ENCODE results near the gene IPP.

IPP gene

GRCh38 chr1:45785583-45785982 lies 35.1 kb upstream of the IPP start:
- no peak for TF ChIP-seq CTCF (conservative IDR thresholded peaks at IDR 0.05)
- TF ChIP-seq ZFX (IDR thresholded peaks at IDR 0.05) = no peak
- no peak overlapping the region for H3K27ac ChIP-seq

- no peak for TF ChIP-seq ZFX (IDR thresholded peaks at IDR 0.05)
- TF ChIP-seq CTCF (conservative IDR thresholded peaks at IDR 0.05) = no peak
- H3K27ac ChIP-seq = no peak overlapping the region
These were observed 25.3 kb upstream of the IPP start for GRCh38 chr1:45775794-45776193.

- no peak overlapping the region for H3K27ac ChIP-seq
- TF ChIP-seq ZFX (IDR thresholded peaks at IDR 0.05) (no peak), CTCF (conservative IDR thresholded peaks at IDR 0.05) (no peak)
These were observed 22.5 kb upstream of the IPP start for GRCh38 chr1:45772971-45773370.

GRCh38 chr1:45769261-45769932 lies 18.9 kb upstream of the IPP start:
- TF ChIP-seq CTCF (conservative IDR thresholded peaks at IDR 0.05) = no peak
- no peak for TF ChIP-seq ZFX (IDR thresholded peaks at IDR 0.05)
- H3K27ac ChIP-seq = no peak overlapping the region

- no peak overlapping the region for H3K27ac ChIP-seq
- no peak for TF ChIP-seq ZFX (IDR thresholded peaks at IDR 0.05)
- TF ChIP-seq CTCF (conservative IDR thresholded peaks at IDR 0.05) = no peak
These were observed 16.6 kb upstream of the IPP start for GRCh38 chr1:45767035-45767434.

GRCh38 chr1:45765999-45766792 lies 15.7 kb upstream of the IPP start:
- TF ChIP-seq ZFX (IDR thresholded peaks at IDR 0.05) (no peak), CTCF (conservative IDR thresholded peaks at IDR 0.05) (no peak)

GRCh38 chr1:45762291-45762690 lies 11.8 kb upstream of the IPP start:
- no peak overlapping the region for H3K27ac ChIP-seq
- no peak for TF ChIP-seq CTCF (conservative IDR thresholded peaks at IDR 0.05)
- no peak for TF ChIP-seq ZFX (IDR thresholded peaks at IDR 0.05)

More at GRCh38 chr1:45765999-45766792, 15.7 kb upstream of the IPP start:
- no peak overlapping the region for H3K27ac ChIP-seq
